ENCODE results near the gene THSD7B.

THSD7B gene

DNA sequence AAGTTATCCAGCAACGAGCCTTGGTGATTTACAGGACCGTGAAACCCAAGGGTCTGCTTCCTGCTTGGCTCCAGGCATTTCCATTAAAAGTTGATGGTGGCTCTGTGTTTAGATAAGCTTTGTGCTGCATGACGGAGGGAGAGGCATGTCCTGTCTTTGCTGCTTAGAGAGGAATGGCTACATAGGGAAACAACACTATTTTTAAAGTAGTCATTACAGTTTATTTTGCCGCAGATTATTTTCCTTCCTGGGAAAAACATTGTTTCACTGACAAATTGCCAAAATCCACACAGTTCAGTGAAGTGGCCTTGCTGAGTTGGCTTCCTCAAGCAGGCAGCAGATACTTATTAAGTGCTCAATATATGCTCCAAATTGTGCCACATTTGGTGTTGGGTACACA is 98.5 kb downstream of the THSD7B start:
- Histone ChIP-seq H3K9me3 (ENCODE audit: control insufficient read depth, low read length) (no peaks in the 10 kb centered on the region), H3K36me3 (ENCODE audit: control insufficient read depth, insufficient read depth, low read length) (no peaks in the 10 kb centered on the region), H3K4me1 (ENCODE audit: control insufficient read depth, insufficient read depth, low read length, poor library complexity, severe bottlenecking) (no peaks in the 10 kb centered on the region), H3K27ac (ENCODE audit: insufficient read depth, low read length, poor library complexity, severe bottlenecking) (no peak overlapping the region), H3K4me3 (ENCODE audit: insufficient read depth, low read depth, low read length, poor library complexity, severe bottlenecking) (no peak overlapping the region), H3K27me3 (replicated peaks; ENCODE audit: control insufficient read depth, insufficient read depth, low read length, poor library complexity, severe bottlenecking) (no peaks in the 10 kb centered on the region)
- no peak for DNase-seq

DNA sequence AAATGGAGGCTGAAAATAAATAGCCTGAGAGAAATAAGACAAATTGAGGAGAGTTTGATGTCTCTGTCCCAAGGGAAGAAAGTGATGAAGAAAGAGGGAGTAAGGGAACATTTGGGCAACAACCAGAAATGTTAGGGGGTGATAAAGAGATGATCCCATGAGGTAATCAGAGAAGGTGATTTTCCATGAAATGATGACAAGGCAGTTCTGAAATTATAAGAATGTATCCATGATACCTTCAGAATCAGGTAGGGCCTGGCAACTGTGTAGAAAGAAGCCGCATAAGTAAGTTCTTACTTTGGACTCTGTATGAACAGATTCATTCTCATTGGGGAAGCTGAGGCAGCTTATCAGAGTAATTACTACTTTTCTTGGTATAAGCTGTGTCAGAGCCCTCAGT is 106.1 kb downstream of the THSD7B start:
- H3K4me1 ChIP-seq (ENCODE audit: control insufficient read depth, insufficient read depth, low read length, poor library complexity, severe bottlenecking), result no peaks in the 10 kb centered on the region
- no peak for DNase-seq
- no peak overlapping the region for H3K4me3 ChIP-seq (ENCODE audit: insufficient read depth, low read depth, low read length, poor library complexity, severe bottlenecking)
- no peaks in the 10 kb centered on the region for H3K36me3 ChIP-seq (ENCODE audit: control insufficient read depth, insufficient read depth, low read length)
- H3K27ac ChIP-seq (ENCODE audit: insufficient read depth, low read length, poor library complexity, severe bottlenecking), result no peak overlapping the region
- H3K27me3 ChIP-seq (replicated peaks; ENCODE audit: control insufficient read depth, insufficient read depth, low read length, poor library complexity, severe bottlenecking), result no peaks in the 10 kb centered on the region
- no peaks in the 10 kb centered on the region for H3K9me3 ChIP-seq (ENCODE audit: control insufficient read depth, low read length)

DNA sequence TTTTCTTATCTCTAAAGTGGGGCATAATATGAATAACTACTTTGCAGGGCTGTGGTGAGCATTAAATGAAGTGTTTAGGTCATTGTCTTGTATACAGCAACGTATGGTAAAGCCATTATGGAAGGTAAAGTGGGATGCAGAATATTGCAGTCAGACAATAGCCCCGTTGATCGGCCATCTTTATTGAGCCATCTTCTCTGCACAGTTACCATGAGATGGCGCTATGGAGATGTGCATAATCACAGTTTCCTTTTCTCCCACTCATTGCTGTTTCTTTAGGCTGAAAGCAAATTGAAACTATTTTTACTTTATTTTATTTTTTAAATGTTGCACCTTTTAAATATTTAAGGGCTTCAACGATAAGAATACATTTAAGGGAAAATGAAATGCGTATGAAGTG is 108.9 kb downstream of the THSD7B start:
- H3K36me3 ChIP-seq (ENCODE audit: control insufficient read depth, insufficient read depth, low read length), result no peaks in the 10 kb centered on the region
- DNase-seq, result no peak
- H3K9me3 ChIP-seq (ENCODE audit: control insufficient read depth, low read length), result no peaks in the 10 kb centered on the region
- H3K27ac ChIP-seq (ENCODE audit: insufficient read depth, low read length, poor library complexity, severe bottlenecking), result no peak overlapping the region
- H3K27me3 ChIP-seq (replicated peaks; ENCODE audit: control insufficient read depth, insufficient read depth, low read length, poor library complexity, severe bottlenecking), result no peaks in the 10 kb centered on the region
- no peak overlapping the region for H3K4me3 ChIP-seq (ENCODE audit: insufficient read depth, low read depth, low read length, poor library complexity, severe bottlenecking)
- no peaks in the 10 kb centered on the region for H3K4me1 ChIP-seq (ENCODE audit: control insufficient read depth, insufficient read depth, low read length, poor library complexity, severe bottlenecking)

DNA sequence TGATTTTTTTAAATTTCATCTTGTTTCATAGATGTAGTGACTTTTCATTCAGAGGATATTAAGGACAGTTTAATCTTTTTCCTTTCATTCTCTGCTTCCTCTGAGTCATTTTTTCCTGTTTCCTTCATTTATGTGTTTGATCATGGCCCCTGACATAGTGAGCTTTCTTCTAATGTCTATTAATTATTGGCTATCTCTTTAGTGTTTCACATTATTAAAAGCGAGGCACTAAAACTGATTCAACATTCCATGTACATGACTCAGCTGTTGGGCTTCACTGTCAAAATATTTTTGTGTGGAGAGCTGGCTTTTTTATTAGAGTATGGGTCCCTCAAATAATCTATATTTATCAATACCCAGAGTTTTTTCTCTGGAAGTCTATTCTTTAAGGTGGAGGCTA is 125.8 kb downstream of the THSD7B start:
- H3K4me1 ChIP-seq (ENCODE audit: control insufficient read depth, insufficient read depth, low read length, poor library complexity, severe bottlenecking), result no peaks in the 10 kb centered on the region
- no peaks in the 10 kb centered on the region for H3K9me3 ChIP-seq (ENCODE audit: control insufficient read depth, low read length)
- no peaks in the 10 kb centered on the region for H3K36me3 ChIP-seq (ENCODE audit: control insufficient read depth, insufficient read depth, low read length)
- DNase-seq, result no peak
- no peaks in the 10 kb centered on the region for H3K27me3 ChIP-seq (replicated peaks; ENCODE audit: control insufficient read depth, insufficient read depth, low read length, poor library complexity, severe bottlenecking)
- no peak overlapping the region for H3K27ac ChIP-seq (ENCODE audit: insufficient read depth, low read length, poor library complexity, severe bottlenecking)
- H3K4me3 ChIP-seq (ENCODE audit: insufficient read depth, low read depth, low read length, poor library complexity, severe bottlenecking), result no peak overlapping the region

DNA sequence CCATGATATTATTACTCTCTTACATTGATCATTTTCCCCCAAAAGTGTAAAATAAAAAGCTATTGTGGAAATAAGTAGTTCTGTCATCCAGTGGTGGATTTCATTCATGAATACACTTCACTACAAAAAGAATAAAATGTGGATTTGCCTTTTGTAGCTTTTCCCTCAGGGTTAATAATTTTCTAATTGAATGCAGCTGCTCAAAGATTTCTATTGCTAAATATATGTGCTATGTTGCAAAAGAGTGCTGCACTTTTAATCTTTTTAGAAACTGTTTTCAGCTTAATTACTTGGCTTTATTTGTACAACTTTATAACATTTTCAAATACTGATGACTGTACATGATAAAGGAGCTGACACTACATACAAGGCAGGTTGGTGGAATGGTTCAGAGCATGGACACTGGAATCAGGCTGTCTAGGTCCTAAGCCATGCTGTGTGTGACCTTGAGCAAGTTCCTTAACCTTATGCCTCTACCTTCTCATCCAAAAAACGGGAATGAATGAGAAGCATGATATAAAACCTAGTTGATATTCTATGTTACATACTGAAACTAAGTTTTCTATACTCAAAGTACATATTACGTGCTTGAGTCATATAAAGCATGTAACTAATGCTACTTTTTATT is 128.8 kb downstream of the THSD7B start:
- DNase-seq, result no peak
- H3K27ac ChIP-seq (ENCODE audit: insufficient read depth, low read length, poor library complexity, severe bottlenecking), result no peak overlapping the region
- H3K4me3 ChIP-seq (ENCODE audit: insufficient read depth, low read depth, low read length, poor library complexity, severe bottlenecking), result no peak overlapping the region
- no peaks in the 10 kb centered on the region for H3K9me3 ChIP-seq (ENCODE audit: control insufficient read depth, low read length)
- H3K4me1 ChIP-seq (ENCODE audit: control insufficient read depth, insufficient read depth, low read length, poor library complexity, severe bottlenecking), result no peaks in the 10 kb centered on the region
- no peaks in the 10 kb centered on the region for H3K27me3 ChIP-seq (replicated peaks; ENCODE audit: control insufficient read depth, insufficient read depth, low read length, poor library complexity, severe bottlenecking)
- no peaks in the 10 kb centered on the region for H3K36me3 ChIP-seq (ENCODE audit: control insufficient read depth, insufficient read depth, low read length)

DNA sequence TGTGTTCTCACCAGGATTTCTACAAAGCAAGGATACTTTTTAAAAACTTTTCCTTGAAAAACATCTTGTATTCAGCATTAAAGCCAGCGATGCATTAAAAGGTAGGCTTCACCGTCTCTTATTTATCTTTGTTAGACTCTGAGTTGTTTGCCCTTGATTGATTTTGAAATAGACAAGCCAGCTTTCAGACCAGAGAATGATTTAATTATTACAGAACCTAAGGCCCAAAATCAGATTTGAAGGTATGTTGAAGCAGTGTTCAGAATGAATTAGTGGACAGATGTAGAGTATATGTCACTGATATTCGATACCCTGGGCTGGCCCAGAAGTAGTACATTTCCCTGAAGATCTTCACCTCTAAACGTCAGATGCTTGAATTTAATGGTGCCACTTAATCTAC is 136.4 kb downstream of the THSD7B start:
- Histone ChIP-seq H3K9me3 (ENCODE audit: control insufficient read depth, low read length) (no peaks in the 10 kb centered on the region), H3K36me3 (ENCODE audit: control insufficient read depth, insufficient read depth, low read length) (no peaks in the 10 kb centered on the region), H3K27me3 (replicated peaks; ENCODE audit: control insufficient read depth, insufficient read depth, low read length, poor library complexity, severe bottlenecking) (no peaks in the 10 kb centered on the region), H3K4me3 (ENCODE audit: insufficient read depth, low read depth, low read length, poor library complexity, severe bottlenecking) (no peak overlapping the region), H3K4me1 (ENCODE audit: control insufficient read depth, insufficient read depth, low read length, poor library complexity, severe bottlenecking) (no peaks in the 10 kb centered on the region), H3K27ac (ENCODE audit: insufficient read depth, low read length, poor library complexity, severe bottlenecking) (no peak overlapping the region)
- no peak for DNase-seq

DNA sequence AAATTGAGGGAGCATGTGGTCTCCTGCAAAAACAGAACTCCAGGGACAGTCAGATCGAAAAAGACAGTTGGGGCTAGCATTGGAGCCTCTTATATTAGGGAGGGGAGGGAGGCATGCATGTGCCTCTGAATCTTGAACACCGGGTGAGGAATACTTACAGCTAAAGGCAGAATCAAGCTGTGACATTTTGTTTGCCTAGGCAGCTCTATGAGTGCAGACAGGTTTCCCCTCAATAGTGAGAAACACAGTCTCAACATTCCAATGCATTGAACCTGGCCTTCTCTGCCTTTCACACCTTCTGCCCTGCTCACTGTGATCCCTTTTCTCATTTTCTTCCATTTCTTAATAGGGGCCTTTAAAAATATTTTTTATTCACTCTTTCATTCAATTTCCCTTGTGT is 140.4 kb downstream of the THSD7B start:
- no peaks in the 10 kb centered on the region for H3K4me1 ChIP-seq (ENCODE audit: control insufficient read depth, insufficient read depth, low read length, poor library complexity, severe bottlenecking)
- no peaks in the 10 kb centered on the region for H3K9me3 ChIP-seq (ENCODE audit: control insufficient read depth, low read length)
- no peaks in the 10 kb centered on the region for H3K36me3 ChIP-seq (ENCODE audit: control insufficient read depth, insufficient read depth, low read length)
- no peak overlapping the region for H3K27ac ChIP-seq (ENCODE audit: insufficient read depth, low read length, poor library complexity, severe bottlenecking)
- H3K4me3 ChIP-seq (ENCODE audit: insufficient read depth, low read depth, low read length, poor library complexity, severe bottlenecking), result no peak overlapping the region
- DNase-seq, result no peak
- no peaks in the 10 kb centered on the region for H3K27me3 ChIP-seq (replicated peaks; ENCODE audit: control insufficient read depth, insufficient read depth, low read length, poor library complexity, severe bottlenecking)

DNA sequence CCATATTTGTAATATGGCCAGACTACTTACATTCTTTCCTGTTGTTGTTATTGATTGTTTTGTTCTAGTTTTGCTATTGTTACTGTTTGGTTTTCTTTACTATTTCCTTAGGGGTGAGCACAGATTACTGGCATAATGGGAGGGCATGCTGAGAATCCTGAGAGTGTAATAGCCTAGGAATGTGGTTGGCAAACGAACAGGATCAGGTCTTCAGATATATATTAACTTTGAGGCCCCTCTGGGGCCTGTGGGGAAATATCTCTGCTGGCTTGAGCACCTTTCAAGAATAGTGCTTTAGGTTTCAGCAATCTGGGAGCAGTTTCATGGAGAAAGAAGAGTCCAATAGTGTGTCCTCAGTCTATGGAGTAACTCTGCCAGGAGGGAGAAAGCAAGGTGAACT is 144.4 kb downstream of the THSD7B start:
- Histone ChIP-seq H3K9me3 (ENCODE audit: control insufficient read depth, low read length) (no peaks in the 10 kb centered on the region), H3K4me1 (ENCODE audit: control insufficient read depth, insufficient read depth, low read length, poor library complexity, severe bottlenecking) (no peaks in the 10 kb centered on the region), H3K27ac (ENCODE audit: insufficient read depth, low read length, poor library complexity, severe bottlenecking) (no peak overlapping the region), H3K27me3 (replicated peaks; ENCODE audit: control insufficient read depth, insufficient read depth, low read length, poor library complexity, severe bottlenecking) (no peaks in the 10 kb centered on the region), H3K36me3 (ENCODE audit: control insufficient read depth, insufficient read depth, low read length) (no peaks in the 10 kb centered on the region), H3K4me3 (ENCODE audit: insufficient read depth, low read depth, low read length, poor library complexity, severe bottlenecking) (no peak overlapping the region)
- DNase-seq, result no peak

DNA sequence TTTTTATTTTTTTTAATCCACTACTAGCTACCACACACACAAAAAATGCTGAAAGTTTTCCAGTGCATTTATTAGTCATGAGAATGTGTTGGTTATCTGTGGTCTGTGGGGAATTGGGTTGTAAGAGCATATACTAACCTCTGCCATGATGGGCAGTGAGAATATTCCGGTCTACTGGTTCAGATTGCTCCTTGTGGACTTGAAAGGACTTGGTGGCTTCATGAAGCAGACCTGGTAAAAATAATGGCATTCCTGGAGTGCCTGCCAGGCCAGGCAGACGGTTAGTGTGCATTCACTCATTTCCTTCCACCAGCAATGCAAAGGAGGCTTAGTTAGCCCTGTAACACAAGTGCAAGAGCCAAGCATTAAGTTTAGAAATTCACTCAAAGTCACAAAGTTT is 150.8 kb downstream of the THSD7B start:
- no peaks in the 10 kb centered on the region for H3K27me3 ChIP-seq (replicated peaks; ENCODE audit: control insufficient read depth, insufficient read depth, low read length, poor library complexity, severe bottlenecking)
- no peak overlapping the region for H3K4me3 ChIP-seq (ENCODE audit: insufficient read depth, low read depth, low read length, poor library complexity, severe bottlenecking)
- no peaks in the 10 kb centered on the region for H3K36me3 ChIP-seq (ENCODE audit: control insufficient read depth, insufficient read depth, low read length)
- DNase-seq, result no peak
- no peak overlapping the region for H3K27ac ChIP-seq (ENCODE audit: insufficient read depth, low read length, poor library complexity, severe bottlenecking)
- no peaks in the 10 kb centered on the region for H3K9me3 ChIP-seq (ENCODE audit: control insufficient read depth, low read length)
- H3K4me1 ChIP-seq (ENCODE audit: control insufficient read depth, insufficient read depth, low read length, poor library complexity, severe bottlenecking), result no peaks in the 10 kb centered on the region

DNA sequence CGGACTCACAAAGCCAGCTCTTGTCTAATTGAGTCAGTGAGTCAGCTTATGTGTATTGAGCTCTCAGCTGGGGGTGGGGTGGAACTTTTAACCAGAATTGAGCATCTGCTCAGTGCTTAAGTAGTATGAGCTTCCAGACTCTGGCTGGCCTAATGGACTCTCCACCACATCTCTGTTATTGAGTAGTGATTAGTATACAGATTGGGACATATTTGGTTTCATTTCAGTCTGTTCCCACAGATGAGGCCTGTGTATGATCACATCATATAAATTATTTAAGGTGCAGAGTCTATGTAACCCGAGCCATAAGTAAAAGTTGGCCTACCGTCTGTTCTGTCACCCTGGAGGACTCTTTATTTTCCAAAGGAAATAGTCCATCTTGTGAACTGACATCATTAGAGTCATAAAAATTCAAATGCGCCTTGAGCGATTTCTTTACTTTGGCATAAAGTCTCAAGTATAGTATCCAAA is 152.1 kb downstream of the THSD7B start:
- Histone ChIP-seq H3K27ac (ENCODE audit: insufficient read depth, low read length, poor library complexity, severe bottlenecking) (no peak overlapping the region), H3K9me3 (ENCODE audit: control insufficient read depth, low read length) (no peaks in the 10 kb centered on the region), H3K36me3 (ENCODE audit: control insufficient read depth, insufficient read depth, low read length) (no peaks in the 10 kb centered on the region), H3K27me3 (replicated peaks; ENCODE audit: control insufficient read depth, insufficient read depth, low read length, poor library complexity, severe bottlenecking) (no peaks in the 10 kb centered on the region), H3K4me1 (ENCODE audit: control insufficient read depth, insufficient read depth, low read length, poor library complexity, severe bottlenecking) (no peaks in the 10 kb centered on the region), H3K4me3 (ENCODE audit: insufficient read depth, low read depth, low read length, poor library complexity, severe bottlenecking) (no peak overlapping the region)
- no peak for DNase-seq
